LHCN-M2 (cell line): ENCODE results near the gene DCLRE1C. TPM values are rescaled to one million over a fixed set of nuclear protein-coding genes. Genes with fewer than 3 reads are reported as not detected.
"Not testable (repeated sequence)": the region's sequence is repeated elsewhere in the genome, so short reads cannot be mapped to it uniquely, and the experiment has no call there.

ENCODE experiments used
- DNase-seq: peaks from one replicate; pipeline ENCODE4 v3.0.0-alpha.2; 2012; ENCODE audit warnings: low read depth
- polyA plus RNA-seq: library from polyadenylated mRNA; unstranded; fragments of >200 nt; gene quantifications from one replicate; pipeline ENCODE4 v1.2.1, GENCODE V29; 2012; ENCODE audit warnings: missing spikeins
- total RNA-seq: library from RNA; depleted of rRNA; stranded (reverse); fragments of >200 nt; gene quantifications from 2 replicates; pipeline ENCODE4 v1.2.3, GENCODE V29; 2014; rRNA removed

The DCLRE1C gene
- 8.8 and 11.5 TPM in 2 replicates for total RNA-seq
- polyA plus RNA-seq = 3.0 TPM

DNA sequence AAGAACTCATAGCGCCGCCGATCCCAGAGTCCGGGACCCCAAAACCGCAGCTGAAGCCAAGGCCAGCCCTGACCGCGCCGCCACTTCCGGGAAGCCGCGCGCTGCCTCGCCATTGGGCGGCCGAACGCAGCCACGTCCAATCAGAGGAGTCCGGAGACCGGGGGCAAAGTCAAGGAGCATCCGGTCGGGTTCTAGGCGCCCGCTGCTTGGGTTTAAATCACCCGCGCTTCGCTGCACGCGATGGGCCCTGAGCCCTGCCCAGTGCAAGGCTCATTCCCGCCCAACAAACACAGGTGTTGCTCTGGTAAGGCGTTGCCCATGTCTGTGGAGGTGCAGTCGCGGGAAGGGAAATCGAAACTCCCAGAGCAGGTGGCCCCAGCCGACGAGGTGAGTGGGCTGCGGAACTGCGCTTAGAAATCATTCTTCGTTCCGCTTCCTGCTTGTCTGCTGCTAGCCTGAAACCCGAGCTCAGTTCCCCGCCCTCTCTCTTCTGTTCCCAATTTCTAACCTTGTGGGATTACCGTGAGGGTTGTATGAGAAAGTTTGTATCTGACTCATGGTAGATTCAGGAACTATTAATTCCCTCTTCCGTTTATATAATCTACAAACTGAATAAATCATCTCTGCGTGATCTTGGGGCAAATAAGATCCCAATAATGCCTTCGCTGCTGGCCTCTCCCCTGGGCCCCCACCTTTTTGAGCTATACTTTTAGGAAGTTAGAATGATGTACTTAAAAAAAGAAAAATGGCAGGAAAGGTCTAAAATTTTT is at the start of gene DCLRE1C:
Gene DCLRE1C (minus strand): TSS at position 96 of the 770 bp plus-strand sequence. CDS start 86 bp downstream, at position 10.
- DNase-seq = peak; percentile 90

- no peak for DNase-seq
Measured at GRCh38 chr10:14995964-14996565, 42.2 kb upstream of the DCLRE1C start.

- not testable (repeated sequence) for DNase-seq
Measured at GRCh38 chr10:14993500-14994455, 39.9 kb upstream of the DCLRE1C start.

DNA sequence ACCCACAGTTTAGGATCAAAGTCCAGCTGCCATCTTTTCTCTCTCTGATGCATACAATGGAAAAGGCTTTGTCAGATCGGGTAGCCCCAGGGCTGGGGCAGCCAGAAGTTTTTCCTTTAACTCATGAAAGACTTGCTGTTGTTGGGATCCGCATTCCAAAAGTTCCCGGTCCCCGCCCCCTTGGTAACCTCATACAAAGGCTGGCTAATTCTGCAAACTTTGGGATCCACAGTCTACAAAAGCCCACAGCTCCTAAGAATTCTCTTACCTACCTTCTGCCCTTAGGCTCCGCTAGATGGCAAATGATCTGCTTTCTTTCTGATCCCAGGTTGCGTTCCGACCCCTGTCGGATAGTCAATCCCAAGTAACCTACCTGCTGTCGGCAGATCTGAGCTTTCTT is 38.4 kb upstream of the DCLRE1C start:
- not testable (repeated sequence) for DNase-seq

DNA sequence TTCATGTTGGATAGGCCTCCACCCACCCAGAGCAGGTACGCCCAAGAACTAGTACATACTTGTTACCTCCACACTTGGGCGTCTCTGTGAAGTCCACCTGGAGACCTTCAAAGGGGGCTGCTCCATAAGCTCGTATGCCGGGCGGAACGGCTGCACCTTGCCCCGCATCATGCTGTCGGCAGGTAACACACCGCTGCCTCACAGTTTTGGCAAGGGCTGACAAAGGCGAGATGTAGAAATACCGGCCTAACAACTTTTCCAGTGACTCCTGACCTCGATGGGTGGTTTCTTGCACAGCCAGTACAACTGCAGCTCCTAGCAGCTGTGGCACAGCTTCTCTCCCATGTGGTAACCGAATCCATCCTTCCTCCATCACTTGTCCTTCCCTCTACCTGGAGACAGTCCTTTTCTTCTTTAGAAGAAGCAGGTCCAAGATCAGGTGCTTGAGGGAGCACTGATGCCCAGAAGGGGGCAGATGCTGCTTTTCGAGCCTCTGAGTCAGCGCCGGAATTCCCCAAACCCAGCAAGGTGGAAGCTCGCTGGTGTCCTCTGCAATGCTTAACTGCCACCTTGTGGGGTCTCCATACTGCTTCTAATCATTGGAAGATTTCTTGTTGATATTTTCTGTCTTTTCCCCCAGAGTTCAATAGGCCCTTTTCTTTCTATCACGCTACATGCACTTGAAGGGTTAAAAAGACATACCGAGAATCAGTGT is 37.3 kb upstream of the DCLRE1C start:
- DNase-seq = not testable (repeated sequence)

DNA sequence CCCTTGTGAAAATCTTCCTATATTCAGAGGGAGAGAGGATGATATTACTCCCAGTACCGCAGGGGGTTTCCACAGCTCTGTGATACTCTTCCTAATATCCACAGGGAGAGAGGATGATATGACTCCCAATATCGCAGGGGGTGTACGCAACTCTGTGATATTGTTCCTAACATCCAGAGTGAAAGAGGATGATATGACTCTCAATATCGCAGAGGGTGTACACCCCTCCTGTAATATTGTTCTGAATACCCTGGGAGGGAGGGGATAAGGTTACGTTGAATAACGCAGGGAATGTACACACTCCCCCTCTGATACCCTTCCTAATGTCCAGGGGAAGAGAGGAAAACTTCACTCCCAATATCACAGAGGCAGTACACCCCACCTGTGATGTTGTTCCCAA is 35.7 kb upstream of the DCLRE1C start:
- not testable (repeated sequence) for DNase-seq

DNA sequence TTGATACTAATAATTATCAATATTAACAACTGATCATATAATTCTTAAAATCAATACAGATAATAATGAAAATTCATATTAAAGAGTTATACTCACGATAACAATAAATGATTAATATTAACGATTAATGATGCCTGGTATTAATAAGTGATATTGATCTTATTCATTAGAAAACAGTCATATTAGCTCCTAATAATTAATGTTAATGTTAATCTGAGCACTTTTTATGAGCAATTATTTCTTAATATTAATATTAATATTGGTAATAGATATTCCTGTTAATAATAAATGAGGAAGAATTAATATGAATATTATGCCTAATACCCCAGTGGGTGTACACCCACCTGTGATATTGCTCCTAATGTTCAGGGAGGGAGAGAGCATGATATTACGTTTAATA is 28.8 kb upstream of the DCLRE1C start:
- no peak for DNase-seq

DNA sequence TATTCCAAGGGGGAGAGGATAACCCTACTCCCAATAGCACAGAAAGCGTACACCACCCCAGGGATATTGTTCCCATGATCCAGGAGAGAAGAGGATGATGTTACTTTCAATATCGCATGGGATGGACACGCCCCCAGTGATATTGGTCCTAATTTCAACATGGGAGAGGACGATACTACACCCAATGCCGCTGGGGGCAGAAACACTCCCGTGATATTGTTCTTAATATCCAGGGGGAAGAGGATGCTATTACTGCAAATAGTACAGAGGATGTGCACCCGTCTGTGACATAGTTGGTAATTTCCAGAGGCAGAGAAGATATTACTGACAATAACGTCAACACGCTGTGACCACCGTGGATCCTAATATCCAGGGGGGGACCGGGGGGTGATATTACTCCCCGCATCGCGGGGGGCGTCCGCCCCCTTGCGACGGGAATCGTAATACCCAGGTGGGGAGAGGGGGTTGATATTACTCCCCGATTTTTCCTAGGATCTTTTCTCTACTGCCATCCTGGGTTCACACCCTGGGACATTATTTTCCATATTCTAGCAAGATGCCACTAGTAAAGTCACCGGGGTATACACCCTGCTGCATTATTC is 21.9 kb upstream of the DCLRE1C start:
- DNase-seq = no peak

- not testable (repeated sequence) for DNase-seq
Measured at GRCh38 chr10:14974153-14974998, 20.5 kb upstream of the DCLRE1C start.

DNA sequence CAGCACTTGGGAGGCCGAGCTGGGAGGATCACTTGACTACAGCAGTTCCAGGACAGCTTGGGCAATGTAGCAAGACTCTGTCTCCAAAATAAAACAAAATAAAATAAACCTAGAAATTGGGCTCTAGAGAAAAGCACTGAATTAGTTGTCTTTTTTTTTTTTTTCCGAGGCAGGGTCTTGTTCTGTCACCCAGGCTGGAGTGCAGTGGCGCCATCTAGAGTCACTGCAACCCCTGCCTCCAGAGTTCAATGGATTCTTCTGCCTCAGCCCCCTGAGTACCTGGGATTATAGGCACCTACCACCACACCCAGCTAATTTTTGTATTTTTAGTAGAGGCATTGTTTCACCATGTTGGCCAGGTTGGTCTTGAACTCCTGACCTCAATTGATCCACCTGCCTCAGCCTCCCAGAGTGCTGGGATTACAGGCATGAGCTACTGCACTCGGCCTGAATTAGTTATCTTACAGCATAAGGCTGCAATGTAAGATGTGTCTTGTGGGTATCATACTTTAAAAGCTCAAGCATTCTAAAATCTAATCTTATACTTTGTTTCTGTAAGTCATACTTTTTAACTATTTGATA is 18.1 kb upstream of the DCLRE1C start:
- no peak for DNase-seq

DNA sequence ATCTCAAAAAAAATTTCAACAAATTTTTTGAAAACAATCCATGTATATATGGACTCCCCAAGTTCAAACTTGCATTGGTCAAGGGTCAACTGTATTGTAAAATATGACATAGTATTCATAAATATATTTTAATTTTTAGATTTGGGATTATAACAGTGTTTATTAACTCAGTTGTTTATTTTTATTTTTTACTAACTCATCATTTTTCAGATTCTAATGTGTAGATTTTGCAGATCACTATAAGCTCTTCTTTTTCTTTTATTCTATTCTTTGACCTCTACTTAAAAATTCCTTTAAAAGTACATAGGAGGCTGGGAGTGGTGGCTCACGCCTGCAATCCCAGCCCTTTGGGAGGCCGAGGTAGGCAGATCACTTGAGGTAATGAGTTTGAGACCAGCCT is 14.0 kb upstream of the DCLRE1C start:
- DNase-seq = no peak

DNA sequence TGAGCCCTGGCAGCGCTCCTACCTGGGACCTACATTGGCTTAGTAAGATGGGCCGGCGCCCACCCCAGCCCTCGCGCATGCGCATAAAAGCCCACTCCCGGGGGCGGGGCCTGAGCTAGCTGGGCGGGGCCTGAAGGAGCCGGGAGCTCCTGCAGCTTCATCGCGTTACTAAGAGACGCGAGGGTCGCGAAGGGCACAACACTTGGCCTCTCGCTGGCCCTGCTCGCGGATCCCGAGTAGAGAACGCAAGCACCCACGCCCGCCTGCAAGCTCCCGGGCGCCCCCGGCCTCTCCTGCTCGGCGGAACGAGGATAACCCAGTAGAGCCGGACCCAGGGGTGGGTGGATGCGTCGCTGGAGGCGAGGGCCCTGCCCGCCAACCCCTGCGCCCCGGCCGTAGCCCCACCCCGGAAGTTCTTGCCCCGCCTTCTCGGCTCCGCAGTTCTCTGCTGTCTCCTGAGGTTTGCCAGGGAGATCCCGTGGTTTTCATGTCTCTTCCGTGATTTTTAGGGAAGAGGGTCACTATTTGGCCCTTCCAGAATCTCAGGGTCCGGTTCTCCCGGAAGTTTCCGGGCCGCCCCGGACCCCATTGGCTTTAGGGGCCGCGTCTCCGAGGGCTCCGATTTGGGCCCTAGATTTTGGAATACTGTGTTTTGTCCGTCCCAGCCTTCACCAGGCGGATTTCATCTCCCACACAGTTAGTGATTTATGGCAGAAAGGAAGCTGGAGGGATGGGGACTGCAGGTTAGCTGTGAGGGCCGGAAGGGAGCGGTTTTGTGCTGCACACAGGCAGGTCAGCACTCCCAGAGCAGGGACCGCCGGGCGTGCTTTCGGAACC is 5.5 kb upstream of the DCLRE1C start, which contains the start of gene MEIG1:
Gene MEIG1 (plus strand): TSS at position 168 of the 837 bp plus-strand sequence. CDS start 7,081 bp downstream, outside the sequence.
- peak; percentile 94 for DNase-seq

GRCh38 chr10:14958872-14959220 is 5.0 kb upstream of the DCLRE1C start:
- DNase-seq = no peak

- no peak for DNase-seq
Measured at GRCh38 chr10:14954934-14955333, 1.0 kb upstream of the DCLRE1C start.

DNA sequence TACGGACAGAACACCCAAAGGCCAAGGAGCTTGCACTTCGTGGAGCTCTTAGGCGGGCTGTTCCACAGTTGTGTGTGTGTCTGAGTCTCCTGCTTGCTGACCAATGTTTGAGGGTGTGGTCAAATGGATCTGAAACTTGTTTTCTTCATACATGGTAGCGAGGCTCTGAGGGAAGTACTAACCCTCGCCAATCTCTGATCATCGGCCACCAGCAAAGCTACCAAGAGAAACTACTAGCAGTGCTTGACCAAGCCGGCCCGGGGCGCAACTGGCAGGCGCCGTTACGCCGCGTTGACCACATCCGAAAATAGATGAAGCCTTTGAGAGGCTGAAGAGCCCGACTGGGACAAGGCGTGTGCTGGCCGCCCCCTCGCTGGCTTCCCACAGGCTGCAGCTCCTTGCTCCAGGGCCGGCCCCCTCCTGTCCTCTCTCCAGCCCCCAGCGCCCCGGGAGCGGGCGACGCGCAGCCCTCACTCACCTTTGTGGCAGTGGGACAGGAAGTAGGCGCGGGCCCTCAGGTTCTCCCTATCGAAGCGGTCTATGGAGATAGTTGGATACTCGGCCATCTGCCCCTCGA is 384 bp downstream of the DCLRE1C start:
- DNase-seq = peak; percentile 70

- DNase-seq = no peak
Measured at GRCh38 chr10:14952851-14953423, 959 bp downstream of the DCLRE1C start.

GRCh38 chr10:14949291-14949690 is 4.6 kb downstream of the DCLRE1C start:
- DNase-seq = no peak

DNA sequence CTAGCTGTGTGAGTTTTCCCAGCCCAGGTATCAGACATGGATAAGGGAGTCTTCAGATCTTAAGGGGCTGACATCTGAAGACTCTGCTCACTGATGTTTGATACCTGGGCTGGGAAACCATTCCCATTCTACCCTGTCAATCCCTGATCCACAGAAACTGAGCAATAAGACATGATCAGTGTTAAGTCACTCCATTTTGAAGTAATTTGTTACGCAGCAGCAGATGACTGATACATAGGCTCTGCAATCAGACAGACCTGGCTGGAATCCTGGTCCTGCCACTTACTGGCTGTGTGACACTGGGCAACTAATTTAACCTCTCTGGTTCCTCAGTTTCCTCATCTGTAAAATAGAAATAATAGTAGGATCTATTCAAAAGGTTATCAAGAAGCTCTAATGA is 6.6 kb downstream of the DCLRE1C start:
- no peak for DNase-seq
